ENCODE data around the gene DEPDC1B.
"Not testable (repeated sequence)": the region's sequence is repeated elsewhere in the genome, so short reads cannot be mapped to it uniquely, and the experiment has no call there.

Gene DEPDC1B

DNA sequence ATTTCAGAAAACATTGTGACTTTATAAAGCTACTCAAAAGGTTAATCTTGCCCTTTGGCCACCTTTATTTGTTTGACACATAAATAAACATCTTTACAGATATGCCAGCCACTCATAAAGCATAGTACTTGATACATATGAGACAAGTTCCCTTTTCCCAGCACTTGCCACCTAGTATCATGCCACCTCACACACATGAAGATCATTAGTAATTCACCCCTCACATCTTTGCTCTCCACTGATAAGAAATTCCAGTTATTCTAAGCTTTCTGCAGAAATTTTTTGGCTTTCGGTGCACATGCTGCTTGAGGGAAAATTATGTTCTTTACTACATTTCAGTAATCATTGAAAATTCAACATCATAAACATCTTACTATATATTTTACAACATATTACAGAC lies 59.1 kb downstream of the DEPDC1B start:
- DNase-seq = no peak

DNA sequence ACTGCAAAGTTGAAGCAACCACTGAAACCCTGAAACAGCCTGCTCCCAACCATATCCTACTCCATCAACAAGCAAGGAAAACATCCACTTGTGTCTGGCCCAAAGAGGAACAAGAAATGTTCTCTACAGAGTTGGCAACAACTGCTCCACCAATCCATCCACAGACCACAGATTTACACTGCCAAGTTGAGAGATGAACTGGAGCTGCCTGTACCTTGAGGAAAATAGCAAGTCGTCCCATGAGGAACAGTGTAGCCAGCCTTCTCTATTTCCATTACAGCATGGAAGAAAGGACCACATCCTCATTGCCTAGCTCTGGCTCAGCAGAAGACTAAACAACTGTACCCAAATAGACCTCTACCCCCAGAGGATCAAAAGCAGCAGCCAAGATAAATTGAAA lies 60.4 kb downstream of the DEPDC1B start:
- DNase-seq = no peak

DNA sequence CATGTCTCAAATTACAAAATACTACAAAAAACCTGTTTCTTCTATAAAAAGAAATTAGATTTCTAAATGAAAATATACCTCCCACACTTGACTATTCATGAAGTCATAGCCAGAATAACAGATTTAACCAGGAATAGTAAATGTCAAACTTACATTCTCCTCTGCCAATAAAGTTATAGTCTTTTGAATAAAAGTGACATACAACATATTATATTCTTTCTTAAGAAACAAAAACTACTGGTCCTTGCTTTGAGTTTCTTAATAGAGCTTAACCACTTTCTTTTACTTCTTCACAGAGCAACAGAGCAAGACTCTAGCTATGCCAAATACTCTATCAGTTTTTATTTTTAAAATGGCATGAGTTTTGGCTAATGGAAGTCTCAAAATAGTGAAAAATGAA lies 61.7 kb downstream of the DEPDC1B start:
- DNase-seq = no peak

DNA sequence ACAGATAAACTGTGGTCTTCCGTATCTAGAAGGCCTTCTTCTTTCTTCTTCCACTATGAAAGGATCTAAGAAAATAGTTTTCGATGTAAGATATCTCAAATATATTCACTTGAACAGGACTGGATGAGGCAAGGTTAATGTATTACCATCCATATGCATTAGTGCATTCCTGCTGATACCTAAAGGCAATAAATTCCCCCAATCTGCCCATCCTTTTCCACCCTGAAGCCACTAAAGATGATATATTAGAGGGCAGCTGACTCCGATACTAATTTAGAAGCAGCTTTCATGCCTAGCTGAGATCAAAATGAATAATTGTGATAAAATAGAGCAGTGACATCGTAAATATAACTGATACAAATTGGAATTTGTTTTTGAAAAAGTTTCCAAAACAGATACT lies 63.3 kb downstream of the DEPDC1B start:
- DNase-seq = no peak

DNA sequence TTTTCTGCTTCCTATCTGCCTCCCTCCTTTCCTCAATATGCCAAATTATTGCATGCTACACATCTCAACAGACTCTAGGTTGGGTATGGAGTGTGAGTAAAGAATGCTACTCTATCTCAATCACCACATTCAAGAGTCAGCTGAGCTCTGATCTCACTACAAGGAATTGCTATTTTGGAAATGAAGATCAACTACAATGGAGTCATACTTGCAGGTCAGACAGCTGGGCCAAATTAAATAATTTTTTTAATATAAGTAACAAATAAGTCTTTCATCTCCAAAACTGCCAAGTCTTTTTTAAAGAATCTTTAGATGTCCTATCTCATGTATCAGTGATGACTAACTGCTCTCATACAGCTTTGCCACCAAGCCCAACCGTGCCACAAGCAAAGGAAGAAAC lies 64.0 kb downstream of the DEPDC1B start:
- no peak for DNase-seq

DNA sequence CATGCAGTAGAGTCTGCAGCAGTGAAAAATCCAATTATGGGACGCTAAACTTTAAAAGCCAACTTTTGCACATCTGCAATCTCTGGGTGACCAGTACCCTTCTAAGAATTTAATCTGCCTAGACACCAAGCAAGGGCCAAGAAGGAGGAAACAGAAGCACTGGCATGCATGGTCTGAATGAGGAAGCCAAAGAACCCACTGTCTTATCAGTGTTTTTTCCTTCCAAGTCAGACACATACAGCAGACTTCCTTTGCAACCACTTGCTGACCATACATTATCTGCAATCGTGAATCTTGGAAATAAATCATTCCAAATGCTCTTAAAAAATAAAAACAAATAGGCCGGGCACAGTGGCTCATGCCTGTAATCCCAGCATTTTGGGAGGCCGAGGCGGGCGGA lies 65.9 kb downstream of the DEPDC1B start:
- no peak for DNase-seq

DNA sequence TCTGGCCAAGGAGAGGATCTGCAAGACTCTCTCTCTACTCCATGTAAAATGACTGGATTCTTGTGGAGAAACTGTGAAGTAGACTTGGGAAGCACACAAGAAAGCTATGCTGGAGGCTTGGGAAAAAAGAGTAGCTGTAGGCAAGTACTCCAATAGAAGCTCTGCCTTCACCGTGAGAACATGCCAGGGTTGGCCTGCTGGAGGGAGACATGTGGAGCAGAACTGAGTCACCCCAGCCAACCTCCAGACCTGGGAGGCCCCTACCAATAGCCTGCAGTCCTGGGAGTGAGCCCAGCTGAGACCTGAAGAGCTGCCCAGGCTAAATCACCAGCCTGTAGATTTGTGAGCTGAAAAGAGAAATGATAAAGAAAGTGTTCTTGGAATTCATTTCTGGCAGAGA lies 66.6 kb downstream of the DEPDC1B start:
- no peak for DNase-seq

DNA sequence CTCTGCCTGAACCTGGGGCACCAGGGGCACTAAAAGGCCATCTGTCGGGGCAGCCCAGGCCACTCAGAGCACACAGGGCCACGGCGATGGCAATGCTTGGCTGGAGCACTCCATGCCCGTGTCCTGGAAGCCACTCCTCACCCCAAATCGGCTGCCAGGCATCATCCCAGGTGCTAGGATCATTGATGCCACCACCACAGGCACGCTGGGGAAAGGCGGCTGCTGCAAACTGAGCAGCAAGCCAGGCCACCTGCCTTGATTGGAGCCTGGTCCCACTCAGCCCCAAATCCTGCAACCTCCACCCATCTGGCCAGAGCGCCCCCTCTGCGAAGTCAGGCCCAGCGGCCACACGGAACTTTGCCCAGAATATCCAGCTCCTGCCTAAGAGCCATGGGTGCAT lies 67.8 kb downstream of the DEPDC1B start:
- DNase-seq = no peak

DNA sequence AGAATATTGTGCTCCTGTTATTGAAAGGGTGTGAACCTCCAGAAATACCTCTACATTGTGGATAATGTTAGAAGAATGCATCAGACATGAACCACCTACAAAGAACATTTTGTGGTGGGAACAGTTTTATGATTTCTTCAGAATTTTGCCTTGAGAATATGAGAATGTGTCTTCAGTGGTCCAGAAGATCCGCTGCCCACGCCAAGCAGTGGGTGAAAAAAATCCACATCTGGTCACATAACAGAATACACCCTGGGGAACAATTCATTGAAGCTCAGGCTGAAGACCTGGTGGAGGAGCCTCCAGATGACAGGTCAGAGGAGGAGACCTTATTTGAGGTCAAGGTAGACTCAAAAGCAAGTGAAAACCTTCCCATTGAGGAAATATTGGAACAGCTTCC lies 69.1 kb downstream of the DEPDC1B start:
- DNase-seq = no peak

DNA sequence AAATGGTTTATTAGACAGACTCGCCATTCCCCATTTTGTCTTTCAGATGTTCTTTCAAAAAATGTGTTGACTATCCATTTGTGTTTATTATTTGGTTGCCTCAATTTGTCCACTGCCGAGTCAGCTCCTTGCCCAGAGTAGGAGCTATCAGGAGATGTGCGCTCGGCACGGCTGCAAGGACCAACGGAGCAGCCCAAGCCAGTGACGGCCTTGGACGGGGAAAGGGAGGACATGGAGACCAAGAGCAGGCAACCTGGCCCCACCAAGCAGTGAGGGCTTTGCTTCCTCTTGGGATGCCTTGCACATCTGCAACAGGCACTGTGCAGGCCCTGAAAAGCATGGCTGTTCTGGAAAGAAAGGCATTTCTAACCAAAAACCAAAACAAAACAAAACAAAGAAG lies 69.8 kb downstream of the DEPDC1B start:
- no peak for DNase-seq

DNA sequence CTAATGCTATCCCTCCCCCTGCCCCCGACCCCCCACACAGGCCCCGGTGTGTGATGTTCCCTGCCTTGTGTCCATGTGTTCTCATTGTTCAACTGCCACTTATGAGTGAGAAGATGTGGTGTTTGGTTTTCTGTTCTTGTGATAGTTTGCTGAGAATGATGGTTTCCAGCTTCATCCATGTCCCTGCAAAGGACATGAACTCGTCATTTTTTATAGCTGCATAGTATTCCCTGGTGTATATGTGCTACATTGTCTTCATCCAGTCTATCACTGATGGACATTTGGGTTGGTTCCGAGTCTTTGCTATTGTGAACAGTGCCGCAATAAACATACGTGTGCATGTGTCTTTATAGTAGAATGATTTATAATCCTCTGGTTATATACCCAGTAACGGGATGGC lies 75.1 kb downstream of the DEPDC1B start:
- not testable (repeated sequence) for DNase-seq

DNA sequence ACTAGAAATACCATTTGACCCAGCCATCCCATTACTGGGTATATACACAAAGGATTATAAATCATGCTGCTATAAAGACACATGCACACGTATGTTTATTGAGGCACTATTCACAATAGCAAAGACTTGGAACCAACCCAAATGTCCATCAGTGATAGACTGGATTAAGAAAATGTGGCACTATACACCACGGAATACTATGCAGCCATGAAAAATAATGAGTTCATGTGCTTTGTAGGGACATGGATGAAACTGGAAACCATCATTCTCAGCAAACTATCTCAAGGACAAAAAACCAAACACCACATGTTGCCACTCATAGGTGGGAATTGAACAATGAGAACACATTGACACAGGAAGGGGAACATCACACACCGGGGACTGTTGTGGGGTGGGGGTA lies 79.2 kb downstream of the DEPDC1B start:
- DNase-seq = not testable (repeated sequence)

DNA sequence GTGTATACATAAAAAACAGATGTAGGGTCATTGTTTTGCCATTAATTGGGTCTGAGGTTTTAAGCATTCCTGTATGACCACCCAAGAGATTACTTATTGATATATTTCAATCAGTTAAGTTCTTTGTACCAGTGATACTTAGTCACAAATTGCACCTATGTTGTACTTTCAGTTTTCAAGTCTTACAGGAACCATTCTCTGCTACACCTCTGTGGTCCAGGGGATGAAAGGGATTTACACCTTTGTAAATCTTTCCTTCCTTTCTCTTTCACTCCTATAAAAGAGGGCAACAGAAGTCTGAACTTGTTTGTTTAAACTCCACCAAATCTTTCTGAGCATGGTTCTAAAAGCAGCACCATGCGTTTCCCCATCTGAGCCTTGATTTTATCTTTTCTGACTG lies 86.1 kb downstream of the DEPDC1B start:
- DNase-seq = no peak

DNA sequence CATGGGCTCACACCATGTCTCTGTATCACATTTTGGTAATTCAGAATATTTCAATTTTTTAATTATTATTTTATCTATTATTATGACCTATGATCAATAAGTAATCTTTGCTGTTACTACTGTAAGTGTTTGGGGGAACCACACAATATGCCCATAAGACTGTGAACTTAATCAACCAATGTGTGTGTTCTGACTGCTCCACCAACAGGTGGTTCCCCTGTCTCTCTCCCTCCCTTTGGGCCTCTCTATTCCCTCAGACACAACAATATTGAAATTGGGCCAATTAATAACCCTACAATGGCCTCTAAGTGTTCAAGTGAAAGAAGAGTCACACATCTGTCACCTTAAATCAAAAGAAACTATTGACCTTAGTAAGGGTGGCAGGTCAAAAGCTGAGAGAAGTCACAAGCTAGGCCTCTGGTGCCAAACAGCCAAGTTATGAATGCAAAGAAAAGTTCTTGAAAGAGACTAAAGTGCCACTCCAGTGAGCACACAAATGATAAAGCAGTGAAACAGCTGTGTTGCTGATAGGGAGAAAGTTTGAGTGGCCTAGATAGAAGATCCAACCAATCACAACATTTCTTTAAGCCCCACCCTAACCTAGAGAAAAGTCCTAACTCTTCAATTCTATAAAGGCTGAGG lies 88.7 kb downstream of the DEPDC1B start:
- DNase-seq = no peak

DNA sequence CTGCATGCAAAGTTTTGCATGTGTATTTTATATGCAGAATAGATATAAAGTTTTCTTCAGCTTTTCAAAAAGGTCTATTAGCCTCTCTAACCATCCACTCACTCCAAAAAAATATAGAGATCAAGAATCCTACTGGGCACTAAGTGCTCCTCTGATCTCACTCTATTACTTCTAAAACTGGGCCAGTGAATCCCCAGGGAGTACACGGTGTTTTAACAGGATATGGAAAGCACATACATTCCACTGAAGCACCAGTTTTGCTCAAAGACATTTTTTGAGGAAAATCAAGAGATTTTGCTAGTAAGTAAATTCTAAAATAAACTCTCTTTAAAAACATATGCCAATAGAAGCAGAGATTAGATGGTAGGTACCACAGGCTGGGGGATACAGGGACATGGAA lies 95.2 kb downstream of the DEPDC1B start:
- DNase-seq = no peak

DNA sequence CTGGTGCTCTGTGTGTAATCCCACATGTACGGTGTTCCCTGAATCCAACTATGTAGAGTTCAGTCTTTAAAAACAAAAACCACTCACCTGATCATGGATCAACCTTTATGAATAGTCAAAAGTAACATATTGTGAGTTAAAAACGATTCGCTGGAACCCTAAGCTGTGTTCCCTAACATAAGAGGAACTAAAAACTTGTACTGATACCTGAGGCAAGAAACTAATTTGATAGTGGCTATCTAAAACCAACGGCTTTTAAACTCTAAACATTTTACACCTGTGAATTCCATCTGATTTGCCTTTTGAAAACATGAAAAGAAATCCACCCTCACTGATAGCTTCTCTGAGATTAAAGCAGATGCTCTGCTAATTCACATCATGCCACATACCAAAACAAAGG lies 101.5 kb downstream of the DEPDC1B start:
- no peak for DNase-seq

DNA sequence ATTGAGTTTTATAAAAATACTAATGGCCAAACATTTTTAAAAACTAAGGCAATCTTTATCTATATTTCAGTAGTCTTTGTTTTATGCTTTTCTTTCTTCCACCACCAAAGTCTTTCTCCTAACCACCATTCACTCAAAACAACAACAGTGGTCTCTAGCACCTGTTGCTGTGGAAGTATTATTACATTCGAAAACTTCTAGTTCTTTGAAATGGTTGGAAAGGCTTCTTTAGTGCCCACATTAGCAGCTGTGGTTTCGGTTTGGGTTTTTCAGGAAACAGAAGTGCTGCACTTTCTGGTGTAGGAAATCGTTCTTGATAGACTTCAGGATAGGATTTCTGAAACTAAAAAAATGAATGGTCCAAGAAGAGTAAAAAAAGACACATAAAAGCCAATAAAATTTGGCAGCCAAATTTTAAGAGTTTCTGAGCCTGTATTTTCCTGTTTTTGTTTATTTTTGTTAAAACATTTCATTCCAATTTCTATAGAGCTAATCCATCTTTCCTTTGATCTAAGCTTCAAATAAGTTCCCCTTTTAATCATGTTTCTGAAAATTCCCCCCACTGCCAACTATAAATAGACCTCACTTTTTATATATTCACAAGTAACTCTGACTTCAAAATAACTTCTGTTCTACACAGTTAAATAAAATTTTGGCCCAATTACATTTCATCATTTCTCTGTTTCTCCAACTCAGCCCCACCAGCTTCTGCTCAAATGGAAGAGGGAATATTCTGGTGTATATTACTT lies 102.2 kb downstream of the DEPDC1B start:
- DNase-seq = no peak

DNA sequence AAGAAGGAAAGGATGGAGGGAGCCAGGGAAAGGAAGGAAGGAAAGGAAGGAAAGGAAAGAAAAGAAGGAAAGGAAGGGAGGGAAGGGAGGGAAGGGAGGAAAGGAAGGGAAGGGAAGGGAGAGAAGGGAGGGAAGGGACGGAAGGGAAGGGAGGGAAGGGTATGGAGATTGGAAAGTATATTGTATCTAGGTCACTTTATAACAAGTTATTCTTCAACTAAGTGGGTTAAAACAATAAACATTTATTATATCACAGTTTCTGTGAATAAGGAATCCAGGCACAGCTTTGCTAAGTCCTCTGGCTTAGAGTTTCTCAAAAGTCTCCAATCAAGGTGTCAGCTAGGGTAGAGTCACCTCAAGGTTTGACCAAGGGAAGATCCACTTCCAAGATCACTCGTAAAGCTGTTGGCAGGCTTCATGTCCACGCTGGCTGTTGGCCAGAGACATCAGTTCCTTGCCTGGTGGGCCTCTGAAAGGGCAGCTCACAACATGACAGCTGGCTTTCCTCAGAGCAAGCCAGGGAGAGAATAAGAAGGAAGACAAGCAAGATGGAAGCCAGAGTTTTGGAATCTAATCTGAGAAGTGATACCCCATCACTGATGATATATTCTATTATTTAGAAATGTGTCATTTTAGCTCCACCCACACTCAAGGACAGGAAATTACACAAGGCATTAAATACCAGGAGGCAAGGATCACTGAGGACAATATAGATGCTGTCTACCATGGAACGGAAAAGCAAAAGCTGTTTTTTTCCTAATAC lies 105.1 kb downstream of the DEPDC1B start:
- DNase-seq = no peak

DNA sequence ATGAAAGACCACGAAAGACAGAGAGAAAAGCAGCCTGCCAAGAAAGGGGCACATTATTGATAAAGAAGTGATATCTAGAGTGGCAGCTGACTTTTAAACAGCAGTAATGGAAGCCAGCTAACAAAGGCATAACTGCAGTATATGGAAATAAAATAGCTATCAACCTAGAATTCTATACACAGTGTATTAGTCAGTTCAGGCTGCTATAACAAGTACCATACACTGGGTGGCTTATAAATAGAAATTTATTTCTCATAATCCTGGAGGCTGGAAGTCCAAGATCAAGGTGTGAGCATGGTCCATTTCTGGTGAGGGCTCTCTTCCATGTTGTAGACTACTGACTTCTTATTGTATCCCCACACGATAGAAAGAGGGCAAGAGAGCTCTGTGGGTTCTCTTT lies 109.8 kb downstream of the DEPDC1B start:
- DNase-seq = no peak

DNA sequence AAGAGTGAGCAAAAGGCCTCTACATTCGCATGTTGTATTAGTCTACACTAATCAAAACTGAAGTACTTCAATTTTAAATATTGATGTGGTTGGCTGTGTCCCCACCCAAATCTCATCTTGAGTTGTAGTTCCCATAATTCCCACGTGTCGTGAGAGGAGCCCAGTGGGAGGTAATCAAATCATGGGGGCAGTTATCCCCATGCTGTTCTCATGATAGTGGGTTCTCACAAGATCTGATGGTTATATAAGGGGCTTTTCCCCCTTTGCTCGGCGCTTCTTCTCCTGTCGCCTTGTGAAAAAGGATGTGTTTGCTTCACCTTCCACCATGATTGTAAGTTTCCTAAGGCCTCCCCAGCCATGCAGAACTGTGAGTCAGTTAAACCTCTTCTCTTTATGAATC lies 112.7 kb downstream of the DEPDC1B start:
- DNase-seq = not testable (repeated sequence)

DNA sequence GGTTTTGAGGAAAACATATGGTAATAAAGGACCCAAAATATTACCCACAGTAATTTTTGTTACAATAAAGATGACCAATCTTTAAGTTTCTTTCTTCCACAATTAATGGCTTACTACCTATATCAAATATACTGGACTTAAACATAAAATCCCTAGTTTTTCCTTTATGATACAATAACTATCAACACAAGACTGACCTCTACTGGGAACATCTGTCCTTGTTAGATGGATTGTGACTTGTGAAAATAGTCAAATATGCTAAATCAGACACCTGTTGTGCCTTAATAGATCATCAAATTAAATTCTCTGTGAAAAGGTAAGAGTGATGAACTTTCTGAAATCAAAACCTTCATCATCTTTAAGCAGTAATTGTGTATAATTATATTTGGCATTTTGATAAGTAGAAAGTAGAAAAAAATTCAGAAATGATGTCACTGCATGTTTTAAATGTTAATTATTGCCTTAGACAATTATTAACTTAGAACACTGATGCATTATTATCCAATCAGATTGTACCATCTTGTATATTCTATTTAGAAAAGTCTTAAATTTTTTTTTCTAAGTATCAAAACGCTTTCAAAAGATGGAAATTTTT lies 113.6 kb downstream of the DEPDC1B start:
- no peak for DNase-seq

DNA sequence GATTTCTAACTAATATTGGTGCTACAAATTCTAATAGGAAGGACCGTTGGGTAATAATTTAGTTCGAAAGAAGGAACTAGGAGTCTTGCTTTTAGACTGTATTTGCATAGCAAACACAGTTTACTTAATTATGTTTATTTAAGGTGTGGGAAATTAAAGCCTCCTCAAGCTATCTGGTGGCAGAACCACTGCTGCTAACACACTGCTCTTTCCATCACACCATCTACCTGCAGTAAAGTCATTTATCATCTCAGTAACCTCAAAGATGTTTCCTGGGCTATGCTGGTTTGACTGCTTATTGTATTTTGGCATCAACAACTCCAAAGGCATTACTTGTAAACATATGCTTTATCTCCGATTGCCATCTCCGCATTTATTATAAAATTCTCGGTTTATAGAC lies 114.3 kb downstream of the DEPDC1B start:
- no peak for DNase-seq

DNA sequence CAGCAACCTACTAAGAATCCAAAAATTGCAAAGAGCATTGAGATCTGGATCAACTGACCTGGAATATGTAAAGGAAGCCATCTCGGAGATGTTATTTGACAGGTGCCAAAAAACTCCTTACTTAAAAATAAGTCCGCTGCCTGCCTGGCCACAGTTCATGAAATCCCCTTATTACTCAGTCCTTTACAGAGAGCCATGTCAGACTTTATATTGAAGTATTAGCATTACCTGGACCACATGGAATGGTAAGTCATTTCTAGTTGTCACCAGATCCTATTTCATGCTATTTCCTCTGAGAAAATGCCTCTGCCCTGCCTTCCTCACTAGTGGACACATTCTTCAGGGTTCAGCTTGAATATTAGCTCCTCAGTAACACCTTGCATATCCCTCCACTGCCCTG lies 115.7 kb downstream of the DEPDC1B start:
- DNase-seq = no peak

DNA sequence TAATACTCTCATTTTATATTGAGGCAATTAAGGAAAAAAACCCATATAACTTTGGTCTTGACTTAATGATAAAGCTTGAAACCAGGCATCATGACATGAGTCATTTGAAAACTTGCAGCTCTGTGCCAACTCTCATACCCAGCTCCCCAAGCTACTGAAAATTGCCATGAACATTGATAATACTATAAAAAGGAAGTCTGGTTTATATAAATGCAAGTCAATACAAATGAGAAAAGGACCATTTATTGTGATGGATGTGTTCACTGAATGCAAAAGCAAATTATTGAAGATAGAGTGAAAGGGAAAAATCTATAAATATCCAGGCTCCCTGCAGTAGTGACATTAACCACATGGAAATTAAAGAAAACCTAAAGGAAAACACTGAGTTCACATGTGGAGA lies 116.3 kb downstream of the DEPDC1B start:
- DNase-seq = no peak

Data from activated naive CD4-positive, alpha-beta T cell treated with anti-CD3 and anti-CD28 coated beads, Interleukin-2, amount 50 U/mL, for 16 hours (primary cell).